ENCODE measurements around the gene KCNE1. TPM values are rescaled to one million over a fixed set of nuclear protein-coding genes. Genes with fewer than 3 reads are reported as not detected.
A peak's percentile ranks its signal among the peaks of the same experiment; 100 is the strongest.

The KCNE1 gene
- total and polyA plus RNA-seq, 2 of the 4 experiments (the other 2 are of a cell fraction), result 0.46 to 0.90 TPM

DNA sequence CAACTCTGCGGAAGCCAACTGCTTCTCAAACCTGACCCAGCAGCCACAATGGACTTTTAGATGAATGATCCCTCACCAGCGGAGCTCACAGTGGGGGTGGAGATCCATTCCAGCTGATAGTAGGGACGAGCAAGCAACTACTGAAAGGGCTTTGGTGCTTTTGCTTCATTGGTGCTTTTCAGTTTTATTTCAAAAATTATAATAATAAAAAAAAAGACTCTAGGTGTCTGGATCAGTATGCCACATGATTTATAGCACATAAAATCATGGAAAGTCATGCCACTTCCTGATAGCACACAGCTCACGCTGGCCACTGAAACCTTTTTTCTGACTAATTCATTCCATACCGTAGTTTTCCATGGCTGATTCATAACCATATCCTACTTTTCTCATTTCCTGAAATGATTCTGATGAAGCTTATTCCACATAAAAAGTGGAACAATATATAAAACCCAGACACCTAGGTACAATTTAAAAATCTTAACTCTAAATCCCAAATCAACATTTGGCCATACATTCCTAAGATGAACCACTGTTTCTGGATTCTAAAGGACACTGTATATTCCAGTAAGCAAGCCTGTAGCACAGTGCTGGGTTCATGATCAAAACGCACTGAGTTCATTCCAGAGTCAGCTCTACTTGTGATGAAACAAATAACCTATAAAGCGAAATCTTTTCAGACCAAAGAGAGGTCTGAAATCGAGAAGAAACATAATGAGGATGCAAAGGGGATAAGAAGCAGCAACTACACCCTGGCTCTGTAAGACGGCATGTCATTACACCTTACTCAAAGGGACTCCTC is 41.3 kb upstream of the KCNE1 start:
- Histone ChIP-seq H2AK5ac (ENCODE audit: low read depth, low read length) (peak overlapping the region; percentile 86), H2BK20ac (ENCODE audit: low read depth, low read length) (peak overlapping the region; percentile 87), H2BK120ac (ENCODE audit: low read depth, low read length) (peak overlapping the region; percentile 97), H3K4me1 (ENCODE audit: control insufficient read depth, insufficient read depth, low read length) (peaks cover 10% of the 10 kb centered on the region), H3K9me1 (ENCODE audit: insufficient read depth, low read length) (peaks cover 12% of the 10 kb centered on the region), H3K14ac (replicated peaks; ENCODE audit: low read depth, low read length) (peak overlapping the region; percentile 94), H2BK5ac (ENCODE audit: low read depth, low read length, poor library complexity, severe bottlenecking) (peak overlapping the region; percentile 96), H3K56ac (ENCODE audit: extremely low read depth, insufficient read depth, low read length) (peak overlapping the region; percentile 92), H3K4me3 (ENCODE audit: insufficient read depth, low read depth, low read length) (peak overlapping the region; percentile 29), H3K4me2 (ENCODE audit: low read depth, low read length) (peak overlapping the region; percentile 79), H2AK9ac (replicated peaks; ENCODE audit: low read depth, low read length, poor library complexity) (peak overlapping the region; percentile 87), H3K79me1 (ENCODE audit: low read depth in 1 of 2, low read length in 2 of 2) (peaks cover 17 to 30% of the 10 kb centered on the region in 2 experiments), H3K27ac (ENCODE audit: insufficient read depth, low read length) (peak overlapping the region; percentile 81), H3K9me3 (ENCODE audit: control insufficient read depth, insufficient read depth, low read length) (no peaks in the 10 kb centered on the region), H3K27me3 (ENCODE audit: control insufficient read depth, insufficient read depth, low read length) (no peaks in the 10 kb centered on the region), H2AFZ (replicated peaks; ENCODE audit: low read length, poor library complexity) (peak overlapping the region; percentile 80), H3K23ac (ENCODE audit: low read depth, low read length) (peak overlapping the region; percentile 94), H4K20me1 (ENCODE audit: insufficient read depth, low read length) (no peaks in the 10 kb centered on the region), H4K8ac (ENCODE audit: low read depth in 2 of 2, low read length in 2 of 2) (peak overlapping the region; percentile 76 to 94), H4K91ac (ENCODE audit: insufficient read depth, low read depth, low read length) (peak overlapping the region; percentile 85), H4K5ac (ENCODE audit: low read depth, low read length) (peak overlapping the region; percentile 81), H3K9ac (ENCODE audit: low read depth, low read length) (peak overlapping the region; percentile 74), H3K4ac (ENCODE audit: low read depth, low read length) (peak overlapping the region; percentile 96), H3K18ac (ENCODE audit: low read depth, low read length) (peak overlapping the region; percentile 76; the same call in 1 of the 2 replicates), H2BK15ac (ENCODE audit: low read depth, low read length) (peak overlapping the region; percentile 89), H3K36me3 (ENCODE audit: control insufficient read depth, insufficient read depth, low read length) (no peaks in the 10 kb centered on the region)
- ChIA-PET POLR2A (ENCODE audit: unreplicated experiment) (interaction anchor here (0.6 to 1.2 kb wide), 3 partner anchors 27 to 55 kb away, joined by 5 to 20 read pairs (median 6); no protein-coding TSS in a partner anchor), CTCF (interaction anchor here (0.7 kb wide), 1 partner anchor 697 kb away, joined by 3 read pairs; no protein-coding TSS in a partner anchor)
- no TSS peak for BruUV-seq (replicated peaks)
- dilution Hi-C loops (cut with HindIII; ENCODE audit: low sequenced_read_pairs, unreplicated experiment), result no loop called here
- peak; percentile 88 for ATAC-seq (ENCODE audit: low read depth)
- intact Hi-C loops (cut with micrococcal nuclease), result no loop called here
- WGBS, 2 experiments (ENCODE audit: extremely low coverage in 2 of 2, insufficient read length in 1 of 2), result 60% methylated on average over 1 of the region's 9 CpGs; no CpG with 5 or more reads in 1 of the 2 experiments
- DNase-seq, result peak; percentile 82
- TF ChIP-seq FOS (IDR thresholded peaks at IDR 0.05; ENCODE audit: low read depth, low read length) (0 out of 2 replicates have a peak, but pooled peaks have one; percentile 19), RFX5 (IDR thresholded peaks at IDR 0.05; ENCODE audit: low read depth, low read length) (no peak)
- in situ Hi-C loops (cut with MboI; ENCODE audit: low sequenced_read_pairs), result no loop called here
